ENCODE data around the gene SELENOO. TPM values are rescaled to one million over a fixed set of nuclear protein-coding genes. Genes with fewer than 3 reads are reported as not detected.

SELENOO gene
- polyA plus RNA-seq, 1 of the 3 experiments (the other 2 are of a cell fraction): 26.7 TPM

GRCh38 chr22:50218153-50218995, 17.6 kb downstream of the SELENOO start:
- H3K9ac ChIP-seq: no peak overlapping the region
- peaks cover 15 to 71% of the 10 kb centered on the region in 2 experiments for H3K36me3 ChIP-seq (replicated peaks in 1 of 2; ENCODE audit: control insufficient read depth in 1 of 2, insufficient read depth in 2 of 2, low read length in 1 of 2)
- no peaks in the 10 kb centered on the region for H3K9me2 ChIP-seq
- no peaks in the 10 kb centered on the region for H3F3A ChIP-seq (replicated peaks; ENCODE audit: insufficient read depth)
- H3K79me2 ChIP-seq (ENCODE audit: insufficient read depth): peaks cover 14% of the 10 kb centered on the region; the same call in 1 of the 2 replicates
- DNase-seq: no peak
- no peak overlapping the region for H3K27ac ChIP-seq (ENCODE audit: low read depth in 2 of 2, low read length in 1 of 2)
- CTCF ChIA-PET: interaction anchor here (1.0 to 2.7 kb wide), 5 partner anchors 11 to 72 kb away, joined by 3 to 12 read pairs (median 4); no protein-coding TSS in a partner anchor
- peaks cover 0 to 22% of the 10 kb centered on the region in 2 experiments; a peak in 1 of 4 replicates for H3K4me1 ChIP-seq (ENCODE audit: control insufficient read depth in 1 of 2, insufficient read depth in 2 of 2, low read depth in 1 of 2, low read length in 1 of 2)
- TF ChIP-seq RCOR1 (IDR thresholded peaks at IDR 0.05; ENCODE audit: low read length) (no peak), USF2 (IDR thresholded peaks at IDR 0.05; ENCODE audit: borderline replicate concordance, low read depth, low read length) (no peak), NFIC (IDR thresholded peaks at IDR 0.05; ENCODE audit: borderline replicate concordance) (no peak), NRF1 (IDR thresholded peaks at IDR 0.05; ENCODE audit: low read depth, low read length) (no peak), EZH2phosphoT487 (IDR thresholded peaks at IDR 0.05; ENCODE audit: borderline replicate concordance, low read depth) (no peak), GATA2 (CRISPR knock-in tag; IDR thresholded peaks at IDR 0.05) (no peak), POLR2AphosphoS5 (IDR thresholded peaks at IDR 0.05; ENCODE audit: low read depth, low read length) (no peak), TCF12 (IDR thresholded peaks at IDR 0.05) (no peak), RFX5 (IDR thresholded peaks at IDR 0.05; ENCODE audit: low read length) (no peak), CHD2 (IDR thresholded peaks at IDR 0.05; ENCODE audit: low read length, partially characterized antibody) (no peak), MXI1 (IDR thresholded peaks at IDR 0.05; ENCODE audit: low read depth, low read length) (no peak), SIN3A (IDR thresholded peaks at IDR 0.05; ENCODE audit: borderline replicate concordance, low read depth, low read length) (no peak), MEF2A (IDR thresholded peaks at IDR 0.05; ENCODE audit: borderline replicate concordance, low read depth) (no peak), YY1 (IDR thresholded peaks at IDR 0.05; ENCODE audit: low read depth) (no peak)
- TF ChIP-seq, protein P1, sequence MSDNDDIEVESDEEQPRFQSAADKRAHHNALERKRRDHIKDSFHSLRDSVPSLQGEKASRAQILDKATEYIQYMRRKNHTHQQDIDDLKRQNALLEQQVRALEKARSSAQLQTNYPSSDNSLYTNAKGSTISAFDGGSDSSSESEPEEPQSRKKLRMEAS (IDR thresholded peaks at IDR 0.05; ENCODE audit: low read depth): no peak
- H3K27me3 ChIP-seq (ENCODE audit: insufficient read depth): no peaks in the 10 kb centered on the region
- 97% methylated on average over 17 of the region's 43 CpGs for WGBS (ENCODE audit: low lambda C conversion rate)
- H3K4me2 ChIP-seq: no peak overlapping the region
- H2AFZ ChIP-seq (ENCODE audit: low read depth): no peak overlapping the region
- H3K4me3 ChIP-seq (ENCODE audit: low read depth in 2 of 2, low read length in 1 of 2): no peak overlapping the region
- POLR2A ChIA-PET: no interaction called here
- H3K9me3 ChIP-seq: no peaks in the 10 kb centered on the region
- H4K20me1 ChIP-seq (ENCODE audit: insufficient read depth): peaks cover 10% of the 10 kb centered on the region; the same call in 1 of the 2 replicates
